OCI-M2 (cell line): ENCODE data around the gene NUBP1.
"Not testable (repeated sequence)": the region's sequence is repeated elsewhere in the genome, so short reads cannot be mapped to it uniquely, and the experiment has no call there.

Experiments used
- DNase-seq: peaks from one replicate; lab custom pipeline; 2025; ENCODE audit not compliant: unreplicated experiment; lab: John Stamatoyannopoulos, UW

Gene NUBP1

GRCh38 chr16:10743610-10744369 lies at the start of gene NUBP1:
Gene NUBP1, plus strand, starts transcription at chr16:10743842. Its CDS starts 22 bp downstream, at chr16:10743864.
- peak; percentile 89 for DNase-seq

- no peak for DNase-seq
Observed at GRCh38 chr16:10693889-10694288, 49.8 kb upstream of the NUBP1 start.

GRCh38 chr16:10694306-10694705 lies 49.3 kb upstream of the NUBP1 start:
- no peak for DNase-seq

- DNase-seq = no peak
Observed at GRCh38 chr16:10694830-10695229, 48.8 kb upstream of the NUBP1 start, which contains the start of gene TEKT5. Gene TEKT5, minus strand, starts transcription at chr16:10694930. Its CDS starts 57 bp downstream, at chr16:10694873.

GRCh38 chr16:10699756-10700155 lies 43.9 kb upstream of the NUBP1 start:
- DNase-seq = no peak

GRCh38 chr16:10708969-10709368 lies 34.7 kb upstream of the NUBP1 start:
- no peak for DNase-seq

- DNase-seq = no peak
Observed at GRCh38 chr16:10728003-10728887, 15.4 kb upstream of the NUBP1 start.

- no peak for DNase-seq
Observed at GRCh38 chr16:10729104-10730048, 14.3 kb upstream of the NUBP1 start.

- DNase-seq = no peak
Observed at GRCh38 chr16:10731790-10732189, 11.9 kb upstream of the NUBP1 start.

GRCh38 chr16:10737068-10737625 lies 6.5 kb upstream of the NUBP1 start:
- peak; percentile 42 for DNase-seq

- no peak for DNase-seq
Observed at GRCh38 chr16:10738231-10739077, 5.2 kb upstream of the NUBP1 start.

- DNase-seq = no peak
Observed at GRCh38 chr16:10740000-10740844, 3.4 kb upstream of the NUBP1 start.

GRCh38 chr16:10740845-10741208 lies 2.8 kb upstream of the NUBP1 start:
- no peak for DNase-seq

- not testable (repeated sequence) for DNase-seq
Observed at GRCh38 chr16:10741249-10741648, 2.4 kb upstream of the NUBP1 start.

GRCh38 chr16:10741844-10742243 lies 1.8 kb upstream of the NUBP1 start:
- DNase-seq = no peak

- DNase-seq = no peak
Observed at GRCh38 chr16:10743227-10743609, 424 bp upstream of the NUBP1 start.

GRCh38 chr16:10744370-10745030 lies 858 bp downstream of the NUBP1 start:
- no peak for DNase-seq

GRCh38 chr16:10745841-10746240 lies 2.2 kb downstream of the NUBP1 start:
- DNase-seq = no peak
